ENCODE results near the gene CCDC27. TPM values are rescaled to one million over a fixed set of nuclear protein-coding genes. Genes with fewer than 3 reads are reported as not detected.

Gene CCDC27
- total and polyA plus RNA-seq, 2 of the 13 experiments (the other 11 are each of a cell fraction or from before 2014, with no cell fraction given) = not detected

DNA sequence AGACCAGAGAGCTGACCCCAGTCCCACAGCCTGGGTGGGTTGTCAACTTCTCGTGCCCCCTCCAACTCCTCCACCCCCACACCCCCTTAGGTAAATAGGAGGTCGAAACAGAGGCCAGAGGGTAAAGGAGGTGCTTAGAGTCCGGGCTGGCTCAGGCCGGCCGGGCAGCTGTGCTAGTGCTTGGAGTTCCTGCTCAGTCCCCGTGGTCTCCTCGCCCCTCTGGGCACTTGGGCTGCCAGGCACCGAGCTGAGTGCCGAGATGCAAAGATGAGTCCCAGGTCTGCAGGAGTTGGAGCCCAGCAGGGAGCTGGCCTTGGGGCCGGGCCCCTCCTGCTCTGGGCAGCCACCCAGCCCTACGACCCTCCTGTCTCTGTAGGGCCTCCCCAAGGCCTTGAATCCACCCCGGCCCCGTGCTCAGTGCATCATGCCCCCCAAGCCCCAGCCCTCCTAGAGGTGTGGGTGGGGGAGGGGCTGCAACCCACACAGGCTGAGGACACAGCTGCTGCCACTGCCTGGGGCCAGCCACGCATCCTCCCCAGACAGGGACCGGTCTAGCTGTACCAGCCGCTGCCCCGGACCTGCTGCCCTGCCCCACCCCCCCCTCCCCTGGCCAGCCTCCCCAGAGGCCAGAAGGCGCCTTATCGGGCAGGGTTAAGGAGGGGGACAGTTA lies 22.2 kb downstream of the CCDC27 start (continued):
- TF ChIP-seq, protein P1, sequence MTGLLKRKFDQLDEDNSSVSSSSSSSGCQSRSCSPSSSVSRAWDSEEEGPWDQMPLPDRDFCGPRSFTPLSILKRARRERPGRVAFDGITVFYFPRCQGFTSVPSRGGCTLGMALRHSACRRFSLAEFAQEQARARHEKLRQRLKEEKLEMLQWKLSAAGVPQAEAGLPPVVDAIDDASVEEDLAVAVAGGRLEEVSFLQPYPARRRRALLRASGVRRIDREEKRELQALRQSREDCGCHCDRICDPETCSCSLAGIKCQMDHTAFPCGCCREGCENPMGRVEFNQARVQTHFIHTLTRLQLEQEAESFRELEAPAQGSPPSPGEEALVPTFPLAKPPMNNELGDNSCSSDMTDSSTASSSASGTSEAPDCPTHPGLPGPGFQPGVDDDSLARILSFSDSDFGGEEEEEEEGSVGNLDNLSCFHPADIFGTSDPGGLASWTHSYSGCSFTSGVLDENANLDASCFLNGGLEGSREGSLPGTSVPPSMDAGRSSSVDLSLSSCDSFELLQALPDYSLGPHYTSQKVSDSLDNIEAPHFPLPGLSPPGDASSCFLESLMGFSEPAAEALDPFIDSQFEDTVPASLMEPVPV (CRISPR knock-in tag; IDR thresholded peaks at IDR 0.05) = 0 out of 2 replicates have a peak, but pooled peaks have one; percentile 32
- TF ChIP-seq PHF21A (CRISPR knock-in tag; IDR thresholded peaks at IDR 0.05) (0 out of 2 replicates have a peak, but pooled peaks have one; percentile 43), KMT2B (CRISPR knock-in tag; IDR thresholded peaks at IDR 0.05) (peak; percentile 13; the same call in 1 of the 2 replicates), PCBP1 (IDR thresholded peaks at IDR 0.05; ENCODE audit: borderline replicate concordance, low read depth, low read length) (peak; percentile 63; the same call in 1 of the 2 replicates), FOXA1 (IDR thresholded peaks at IDR 0.05) (no peak), FOXA1 (CRISPR knock-in tag; IDR thresholded peaks at IDR 0.05) (peak; percentile 41), HNRNPL (IDR thresholded peaks at IDR 0.05; ENCODE audit: low read depth, low read length) (peak; percentile 55; the same call in 1 of the 2 replicates)
- TF ChIP-seq, protein P2, sequence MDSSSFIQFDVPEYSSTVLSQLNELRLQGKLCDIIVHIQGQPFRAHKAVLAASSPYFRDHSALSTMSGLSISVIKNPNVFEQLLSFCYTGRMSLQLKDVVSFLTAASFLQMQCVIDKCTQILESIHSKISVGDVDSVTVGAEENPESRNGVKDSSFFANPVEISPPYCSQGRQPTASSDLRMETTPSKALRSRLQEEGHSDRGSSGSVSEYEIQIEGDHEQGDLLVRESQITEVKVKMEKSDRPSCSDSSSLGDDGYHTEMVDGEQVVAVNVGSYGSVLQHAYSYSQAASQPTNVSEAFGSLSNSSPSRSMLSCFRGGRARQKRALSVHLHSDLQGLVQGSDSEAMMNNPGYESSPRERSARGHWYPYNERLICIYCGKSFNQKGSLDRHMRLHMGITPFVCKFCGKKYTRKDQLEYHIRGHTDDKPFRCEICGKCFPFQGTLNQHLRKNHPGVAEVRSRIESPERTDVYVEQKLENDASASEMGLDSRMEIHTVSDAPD (CRISPR knock-in tag; IDR thresholded peaks at IDR 0.05) = 0 out of 2 replicates have a peak, but pooled peaks have one; percentile 37
- TF ChIP-seq, protein P3, sequence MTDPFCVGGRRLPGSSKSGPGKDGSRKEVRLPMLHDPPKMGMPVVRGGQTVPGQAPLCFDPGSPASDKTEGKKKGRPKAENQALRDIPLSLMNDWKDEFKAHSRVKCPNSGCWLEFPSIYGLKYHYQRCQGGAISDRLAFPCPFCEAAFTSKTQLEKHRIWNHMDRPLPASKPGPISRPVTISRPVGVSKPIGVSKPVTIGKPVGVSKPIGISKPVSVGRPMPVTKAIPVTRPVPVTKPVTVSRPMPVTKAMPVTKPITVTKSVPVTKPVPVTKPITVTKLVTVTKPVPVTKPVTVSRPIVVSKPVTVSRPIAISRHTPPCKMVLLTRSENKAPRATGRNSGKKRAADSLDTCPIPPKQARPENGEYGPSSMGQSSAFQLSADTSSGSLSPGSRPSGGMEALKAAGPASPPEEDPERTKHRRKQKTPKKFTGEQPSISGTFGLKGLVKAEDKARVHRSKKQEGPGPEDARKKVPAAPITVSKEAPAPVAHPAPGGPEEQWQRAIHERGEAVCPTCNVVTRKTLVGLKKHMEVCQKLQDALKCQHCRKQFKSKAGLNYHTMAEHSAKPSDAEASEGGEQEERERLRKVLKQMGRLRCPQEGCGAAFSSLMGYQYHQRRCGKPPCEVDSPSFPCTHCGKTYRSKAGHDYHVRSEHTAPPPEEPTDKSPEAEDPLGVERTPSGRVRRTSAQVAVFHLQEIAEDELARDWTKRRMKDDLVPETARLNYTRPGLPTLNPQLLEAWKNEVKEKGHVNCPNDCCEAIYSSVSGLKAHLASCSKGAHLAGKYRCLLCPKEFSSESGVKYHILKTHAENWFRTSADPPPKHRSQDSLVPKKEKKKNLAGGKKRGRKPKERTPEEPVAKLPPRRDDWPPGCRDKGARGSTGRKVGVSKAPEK (CRISPR knock-in tag; IDR thresholded peaks at IDR 0.05; ENCODE audit: borderline replicate concordance) = peak; percentile 82; the same call in 1 of the 2 replicates
- TF ChIP-seq, protein P4, sequence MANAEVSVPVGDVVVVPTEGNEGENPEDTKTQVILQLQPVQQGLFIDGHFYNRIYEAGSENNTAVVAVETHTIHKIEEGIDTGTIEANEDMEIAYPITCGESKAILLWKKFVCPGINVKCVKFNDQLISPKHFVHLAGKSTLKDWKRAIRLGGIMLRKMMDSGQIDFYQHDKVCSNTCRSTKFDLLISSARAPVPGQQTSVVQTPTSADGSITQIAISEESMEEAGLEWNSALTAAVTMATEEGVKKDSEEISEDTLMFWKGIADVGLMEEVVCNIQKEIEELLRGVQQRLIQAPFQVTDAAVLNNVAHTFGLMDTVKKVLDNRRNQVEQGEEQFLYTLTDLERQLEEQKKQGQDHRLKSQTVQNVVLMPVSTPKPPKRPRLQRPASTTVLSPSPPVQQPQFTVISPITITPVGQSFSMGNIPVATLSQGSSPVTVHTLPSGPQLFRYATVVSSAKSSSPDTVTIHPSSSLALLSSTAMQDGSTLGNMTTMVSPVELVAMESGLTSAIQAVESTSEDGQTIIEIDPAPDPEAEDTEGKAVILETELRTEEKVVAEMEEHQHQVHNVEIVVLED (CRISPR knock-in tag; IDR thresholded peaks at IDR 0.05; ENCODE audit: borderline replicate concordance) = no peak
- TF ChIP-seq, protein P5, sequence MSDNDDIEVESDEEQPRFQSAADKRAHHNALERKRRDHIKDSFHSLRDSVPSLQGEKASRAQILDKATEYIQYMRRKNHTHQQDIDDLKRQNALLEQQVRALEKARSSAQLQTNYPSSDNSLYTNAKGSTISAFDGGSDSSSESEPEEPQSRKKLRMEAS (IDR thresholded peaks at IDR 0.05) = no peak
- TF ChIP-seq, protein P6, sequence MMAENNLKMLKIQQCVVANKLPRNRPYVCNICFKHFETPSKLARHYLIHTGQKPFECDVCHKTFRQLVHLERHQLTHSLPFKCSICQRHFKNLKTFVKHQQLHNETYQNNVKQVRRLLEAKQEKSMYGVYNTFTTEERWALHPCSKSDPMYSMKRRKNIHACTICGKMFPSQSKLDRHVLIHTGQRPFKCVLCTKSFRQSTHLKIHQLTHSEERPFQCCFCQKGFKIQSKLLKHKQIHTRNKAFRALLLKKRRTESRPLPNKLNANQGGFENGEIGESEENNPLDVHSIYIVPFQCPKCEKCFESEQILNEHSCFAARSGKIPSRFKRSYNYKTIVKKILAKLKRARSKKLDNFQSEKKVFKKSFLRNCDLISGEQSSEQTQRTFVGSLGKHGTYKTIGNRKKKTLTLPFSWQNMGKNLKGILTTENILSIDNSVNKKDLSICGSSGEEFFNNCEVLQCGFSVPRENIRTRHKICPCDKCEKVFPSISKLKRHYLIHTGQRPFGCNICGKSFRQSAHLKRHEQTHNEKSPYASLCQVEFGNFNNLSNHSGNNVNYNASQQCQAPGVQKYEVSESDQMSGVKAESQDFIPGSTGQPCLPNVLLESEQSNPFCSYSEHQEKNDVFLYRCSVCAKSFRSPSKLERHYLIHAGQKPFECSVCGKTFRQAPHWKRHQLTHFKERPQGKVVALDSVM (CRISPR knock-in tag; IDR thresholded peaks at IDR 0.05) = peak; percentile 52; the same call in 1 of the 2 replicates
- TF ChIP-seq, protein P7, sequence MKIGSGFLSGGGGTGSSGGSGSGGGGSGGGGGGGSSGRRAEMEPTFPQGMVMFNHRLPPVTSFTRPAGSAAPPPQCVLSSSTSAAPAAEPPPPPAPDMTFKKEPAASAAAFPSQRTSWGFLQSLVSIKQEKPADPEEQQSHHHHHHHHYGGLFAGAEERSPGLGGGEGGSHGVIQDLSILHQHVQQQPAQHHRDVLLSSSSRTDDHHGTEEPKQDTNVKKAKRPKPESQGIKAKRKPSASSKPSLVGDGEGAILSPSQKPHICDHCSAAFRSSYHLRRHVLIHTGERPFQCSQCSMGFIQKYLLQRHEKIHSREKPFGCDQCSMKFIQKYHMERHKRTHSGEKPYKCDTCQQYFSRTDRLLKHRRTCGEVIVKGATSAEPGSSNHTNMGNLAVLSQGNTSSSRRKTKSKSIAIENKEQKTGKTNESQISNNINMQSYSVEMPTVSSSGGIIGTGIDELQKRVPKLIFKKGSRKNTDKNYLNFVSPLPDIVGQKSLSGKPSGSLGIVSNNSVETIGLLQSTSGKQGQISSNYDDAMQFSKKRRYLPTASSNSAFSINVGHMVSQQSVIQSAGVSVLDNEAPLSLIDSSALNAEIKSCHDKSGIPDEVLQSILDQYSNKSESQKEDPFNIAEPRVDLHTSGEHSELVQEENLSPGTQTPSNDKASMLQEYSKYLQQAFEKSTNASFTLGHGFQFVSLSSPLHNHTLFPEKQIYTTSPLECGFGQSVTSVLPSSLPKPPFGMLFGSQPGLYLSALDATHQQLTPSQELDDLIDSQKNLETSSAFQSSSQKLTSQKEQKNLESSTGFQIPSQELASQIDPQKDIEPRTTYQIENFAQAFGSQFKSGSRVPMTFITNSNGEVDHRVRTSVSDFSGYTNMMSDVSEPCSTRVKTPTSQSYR (CRISPR knock-in tag; IDR thresholded peaks at IDR 0.05; ENCODE audit: borderline replicate concordance) = 0 out of 2 replicates have a peak, but pooled peaks have one; percentile 59
